ENCODE results near the gene OR5H14. TPM values are rescaled to one million over a fixed set of nuclear protein-coding genes. Genes with fewer than 3 reads are reported as not detected.
"Not testable (repeated sequence)": the region's sequence is repeated elsewhere in the genome, so short reads cannot be mapped to it uniquely, and the experiment has no call there.

The OR5H14 gene
- total RNA-seq, 1 experiment from 2014 or later, result not detected

DNA sequence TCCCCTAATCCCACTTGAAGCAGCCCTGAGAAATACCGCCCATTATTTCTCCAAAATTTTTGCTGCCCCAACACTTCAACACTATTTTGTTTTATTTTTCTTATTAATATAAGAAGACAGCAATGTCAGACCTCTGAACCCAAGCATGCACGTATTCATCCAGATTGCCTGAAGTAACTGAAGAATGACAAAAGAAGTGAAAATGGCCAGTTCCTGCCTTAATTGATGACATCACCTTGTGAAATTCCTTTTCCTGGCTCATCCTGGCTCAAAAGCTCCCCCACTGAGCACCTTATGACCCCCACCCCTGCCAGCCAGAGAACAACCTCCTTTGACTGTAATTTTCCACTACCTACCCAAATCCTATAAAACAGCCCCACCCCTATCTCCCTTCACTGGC lies 49.0 kb downstream of the OR5H14 start:
- not testable (repeated sequence) for H3K27me3 Mint-ChIP-seq (ENCODE audit: low read depth); H3T11ph ChIP-seq (ENCODE audit: low read length); H3K27me3 ChIP-seq (ENCODE audit: insufficient read depth, low read length); H2BK12ac ChIP-seq (ENCODE audit: insufficient read length, low read depth, low read length); H3K4me2 ChIP-seq (ENCODE audit: insufficient read depth, insufficient read length, low read length); H2BK20ac ChIP-seq (ENCODE audit: low read depth, low read length, poor library complexity, severe bottlenecking); H2BK15ac ChIP-seq (ENCODE audit: low read depth, low read length); H3K79me2 ChIP-seq (ENCODE audit: insufficient read depth, low read length); H4K5ac ChIP-seq (ENCODE audit: insufficient read length, low read depth, low read length); H2AK5ac ChIP-seq (ENCODE audit: insufficient read length, low read length); H2AFZ ChIP-seq (ENCODE audit: low read length); H2BK5ac ChIP-seq (ENCODE audit: insufficient read length, low read length); H3K9ac ChIP-seq (ENCODE audit: extremely low read depth, insufficient read length, low read length); H4K8ac ChIP-seq (replicated peaks; ENCODE audit: insufficient read length, low read depth, low read length); H3K56ac ChIP-seq (ENCODE audit: insufficient read length, low read depth, low read length); H3K23me2 ChIP-seq (ENCODE audit: insufficient read length, low read depth, low read length, poor library complexity, severe bottlenecking); H3K14ac ChIP-seq (ENCODE audit: insufficient read depth, low read length); H4K91ac ChIP-seq (ENCODE audit: insufficient read length, low read depth, low read length); H3K4me3 Mint-ChIP-seq; H3K4me1 ChIP-seq (ENCODE audit: insufficient read depth, low read length); H3K79me1 ChIP-seq (ENCODE audit: insufficient read depth, low read depth, low read length, poor library complexity, severe bottlenecking); H4K20me1 ChIP-seq (ENCODE audit: control insufficient read depth, insufficient read depth, insufficient read length); H3K27ac ChIP-seq (ENCODE audit: insufficient read length, low read depth, low read length); H3K18ac ChIP-seq (ENCODE audit: insufficient read length, low read depth, low read length); H2BK120ac ChIP-seq (ENCODE audit: low read depth, low read length, poor library complexity, severe bottlenecking); H3K9me3 ChIP-seq (ENCODE audit: control insufficient read depth, low read depth, low read length); H3K23ac ChIP-seq (ENCODE audit: insufficient read length, low read depth, low read length); H3K4ac ChIP-seq (ENCODE audit: low read depth, low read length)
- Mint-ChIP-seq H3K27ac (peak overlapping the region in 1 of 3 experiments; percentile 54; a peak in 1 of 7 replicates), H3K36me3 (ENCODE audit: insufficient read depth in 1 of 3, low read depth in 3 of 3) (peaks cover 14 to 18% (median 15%) of the 10 kb centered on the region in 3 experiments; a peak in 6 of 7 replicates), H3K9me3 (peaks cover 12 to 18% of the 10 kb centered on the region in 2 experiments; a peak in 4 of 5 replicates), H3K4me1 (peaks cover under 1 to 11% of the 10 kb centered on the region in 2 experiments)
- peak; percentile 33 for DNase-seq
- WGBS (ENCODE audit: extremely low coverage, insufficient read length, low lambda C conversion rate), result no CpG with 5 or more reads among the region's 2 CpGs

Measured in H9 (cell line).